IMR-90 (cell line): Measurements from ENCODE around the gene HDAC8. TPM values are rescaled to one million over a fixed set of nuclear protein-coding genes. Genes with fewer than 3 reads are reported as not detected.

Source experiments
- ATAC-seq: fragments of 200-7000 bp; cut with Tn5 transposase; 2 replicates; pipeline ENCODE4 v1.9.1; 2020; ENCODE audit warnings: low read depth, mild to moderate bottlenecking, moderate library complexity
- BruUV-seq: library from RNA; stranded (reverse); fragments of 400-500 nt; replicated peaks from 2 replicates; lab custom pipeline; 2021; lab: Mats Ljungman, UMichigan
- CTCF ChIA-PET: fragments of 300-600 bp; formaldehyde crosslinking; extraction: SDS; loops from one replicate; lab custom pipeline; 2021; ENCODE audit warnings: antibody characterized with exemption; lab: Yijun Ruan, JAX
- POLR2A ChIA-PET: fragments of 300-600 bp; sonication (Branson Sonifier 250); formaldehyde crosslinking; loops from one replicate; lab custom pipeline; 2022; ENCODE audit warnings: antibody characterized with exemption; ENCODE audit not compliant: unreplicated experiment; lab: Charles Lee
- DNase-seq: peaks from one replicate; pipeline ENCODE4 v3.0.0; 2013
- H2AFZ ChIP-seq: replicated peaks from 2 replicates; pipeline ENCODE3; 2013; ENCODE audit warnings: low read length, mild to moderate bottlenecking; ENCODE audit not compliant: poor library complexity
- H2AK5ac ChIP-seq: 2 replicates; pipeline ENCODE4 v1.6.1; 2013; ENCODE audit warnings: low read depth, low read length, inconsistent platforms
- H2AK9ac ChIP-seq: replicated peaks from 2 replicates; pipeline ENCODE3; 2013; ENCODE audit warnings: mild to moderate bottlenecking, low read depth, low read length, moderate library complexity; ENCODE audit not compliant: poor library complexity
- H2BK120ac ChIP-seq: 2 replicates; pipeline ENCODE4 v1.6.1; 2013; ENCODE audit warnings: low read depth, low read length, inconsistent platforms
- H2BK15ac ChIP-seq: 3 replicates; pipeline ENCODE4 v1.6.1; 2013; ENCODE audit warnings: low read depth, low read length, inconsistent platforms
- H2BK20ac ChIP-seq: 2 replicates; pipeline ENCODE4 v1.6.1; 2013; ENCODE audit warnings: low read depth, mild to moderate bottlenecking, inconsistent platforms, low read length, moderate library complexity
- H2BK5ac ChIP-seq: 2 replicates; pipeline ENCODE4 v1.6.1; 2013; ENCODE audit warnings: mild to moderate bottlenecking, low read depth, low read length, inconsistent platforms; ENCODE audit not compliant: poor library complexity, severe bottlenecking
- H3K14ac ChIP-seq: replicated peaks from 2 replicates; pipeline ENCODE4 v1.6.1; 2013; ENCODE audit warnings: low read depth, low read length, inconsistent platforms
- H3K18ac ChIP-seq: 2 replicates; pipeline ENCODE4 v1.6.1; 2013; ENCODE audit warnings: low read depth, low read length, control low read depth
- H3K23ac ChIP-seq: 2 replicates; pipeline ENCODE4 v1.6.1; 2013; ENCODE audit warnings: low read depth, low read length, inconsistent platforms
- H3K27ac ChIP-seq: 2 replicates; pipeline ENCODE4 v1.5.1; 2013; ENCODE audit warnings: mild to moderate bottlenecking, control low read depth, low read length; ENCODE audit not compliant: insufficient read depth
- H3K27me3 ChIP-seq: 2 replicates; pipeline ENCODE4 v1.6.1; 2013; ENCODE audit warnings: low read length; ENCODE audit not compliant: control insufficient read depth, insufficient read depth
- H3K36me3 ChIP-seq: 2 replicates; pipeline ENCODE4 v1.6.1; 2013; ENCODE audit warnings: low read length, mixed read lengths; ENCODE audit not compliant: control insufficient read depth, insufficient read depth
- H3K4ac ChIP-seq: 2 replicates; pipeline ENCODE4 v1.6.1; 2013; ENCODE audit warnings: low read depth, low read length, inconsistent platforms
- H3K4me1 ChIP-seq: 2 replicates; pipeline ENCODE4 v1.6.1; 2013; ENCODE audit warnings: low read length, mixed read lengths; ENCODE audit not compliant: control insufficient read depth, insufficient read depth
- H3K4me2 ChIP-seq: 2 replicates; pipeline ENCODE4 v1.6.1; 2013; ENCODE audit warnings: low read depth, mild to moderate bottlenecking, control low read depth, low read length, moderate library complexity
- H3K4me3 ChIP-seq: 2 replicates; pipeline ENCODE4 v1.5.1; 2013; ENCODE audit warnings: low read depth, mild to moderate bottlenecking, control low read depth, low read length, moderate library complexity; ENCODE audit not compliant: insufficient read depth
- H3K56ac ChIP-seq: 2 replicates; pipeline ENCODE4 v1.6.1; 2013; ENCODE audit warnings: low read length, inconsistent platforms; ENCODE audit not compliant: insufficient read depth; ENCODE audit errors: extremely low read depth
- H3K79me1 ChIP-seq, 2 experiments: 2 replicates each; pipeline ENCODE4 v1.6.1; 2013; ENCODE audit warnings: low read length in 2 of 2, inconsistent platforms in 1 of 2, low read depth in 1 of 2
- H3K9ac ChIP-seq: 2 replicates; pipeline ENCODE4 v1.6.1; 2013; ENCODE audit warnings: low read depth, low read length, control low read depth
- H3K9me1 ChIP-seq: 2 replicates; pipeline ENCODE4 v1.6.1; 2013; ENCODE audit warnings: low read length, inconsistent platforms; ENCODE audit not compliant: insufficient read depth
- H3K9me3 ChIP-seq: 2 replicates; pipeline ENCODE4 v1.6.1; 2013; ENCODE audit warnings: low read length; ENCODE audit not compliant: control insufficient read depth, insufficient read depth
- H4K20me1 ChIP-seq: 2 replicates; pipeline ENCODE4 v1.6.1; 2013; ENCODE audit warnings: low read length, inconsistent platforms; ENCODE audit not compliant: insufficient read depth
- H4K5ac ChIP-seq: 2 replicates; pipeline ENCODE4 v1.6.1; 2013; ENCODE audit warnings: mild to moderate bottlenecking, low read depth, low read length, control low read depth
- H4K8ac ChIP-seq, 2 experiments: 2 replicates each; pipeline ENCODE4 v1.6.1; 2013; ENCODE audit warnings: low read depth in 2 of 2, low read length in 2 of 2, control low read depth in 1 of 2, inconsistent platforms in 1 of 2
- H4K91ac ChIP-seq: 2 replicates; pipeline ENCODE4 v1.6.1; 2013; ENCODE audit warnings: low read depth, low read length, inconsistent platforms; ENCODE audit not compliant: insufficient read depth
- CEBPB ChIP-seq: IDR thresholded peaks from 2 replicates; pipeline ENCODE4 v1.6.1; 2012; ENCODE audit warnings: low read depth, low read length, improper control_type of control experiment
- CTCF ChIP-seq: conservative IDR thresholded peaks from 2 replicates; pipeline ENCODE4 v1.5.1; 2012; ENCODE audit warnings: mild to moderate bottlenecking, low read depth, low read length, improper control_type of control experiment
- FOS ChIP-seq: fragments of 150-350 bp; IDR thresholded peaks from 2 replicates; pipeline ENCODE4 v1.6.1; 2016; ENCODE audit warnings: low read depth, low read length
- MAZ ChIP-seq: IDR thresholded peaks from 2 replicates; pipeline ENCODE4 v1.6.1; 2012; ENCODE audit warnings: low read depth, mild to moderate bottlenecking, low read length, improper control_type of control experiment, moderate library complexity, borderline replicate concordance
- MXI1 ChIP-seq: IDR thresholded peaks from 2 replicates; pipeline ENCODE4 v1.6.1; 2012; ENCODE audit warnings: low read depth, mild to moderate bottlenecking, low read length, moderate library complexity, borderline replicate concordance
- NFE2L2 ChIP-seq: fragments of 150-350 bp; IDR thresholded peaks from 2 replicates; pipeline ENCODE4 v1.6.1; 2016; ENCODE audit warnings: low read depth, mild to moderate bottlenecking, low read length
- POLR2A ChIP-seq: IDR thresholded peaks from 2 replicates; pipeline ENCODE4 v1.6.1; 2012; ENCODE audit warnings: mild to moderate bottlenecking, low read depth, low read length
- RAD21 ChIP-seq: IDR thresholded peaks from 2 replicates; pipeline ENCODE4 v1.6.1; 2012; ENCODE audit warnings: low read length, improper control_type of control experiment
- RFX5 ChIP-seq: IDR thresholded peaks from 2 replicates; pipeline ENCODE4 v1.8.0; 2012; ENCODE audit warnings: low read depth, mild to moderate bottlenecking, low read length, moderate library complexity
- SMC3 ChIP-seq: fragments of 150-350 bp; IDR thresholded peaks from 2 replicates; pipeline ENCODE4 v1.6.1; 2016; ENCODE audit warnings: low read depth, mild to moderate bottlenecking, antibody characterized with exemption, low read length, moderate library complexity
- dilution Hi-C: fragments of 300-500 bp; cut with HindIII; formaldehyde crosslinking; loops from one replicate; pipeline ENCODE4 v1.14.3; 2018; ENCODE audit warnings: low sequenced_read_pairs; ENCODE audit not compliant: unreplicated experiment
- in situ Hi-C: fragments of 300-500 bp; cut with MboI; formaldehyde crosslinking; loops from 3 replicates; pipeline ENCODE4 v1.14.3; 2019; ENCODE audit warnings: low sequenced_read_pairs, inconsistent platforms, mixed read lengths
- intact Hi-C: fragments of 100-400 bp; cut with micrococcal nuclease; formaldehyde crosslinking; loops from 2 replicates; pipeline ENCODE4 v1.10.0; 2022
- polyA plus RNA-seq, 3 experiments: library from polyadenylated mRNA; depleted of rRNA; stranded (reverse); fragments of >200 nt; gene quantifications; 2 replicates each; pipeline ENCODE4 v1.2.3, GENCODE V29; 2012; ENCODE audit warnings: low replicate concordance in 1 of 3
- total RNA-seq: library from RNA; depleted of rRNA; stranded (reverse); fragments of >200 nt; gene quantifications from 2 replicates; pipeline ENCODE4 v1.2.3, GENCODE V29; 2012

The HDAC8 gene
- total and polyA plus RNA-seq, 2 of the 4 experiments (the other 2 are of a cell fraction), result 16.1 to 28.5 TPM

- Histone ChIP-seq H2BK120ac (no peak overlapping the region), H2BK15ac (no peak overlapping the region), H3K23ac (no peak overlapping the region), H3K56ac (no peak overlapping the region), H3K79me1 (no peaks in the 10 kb centered on the region), H3K36me3 (no peaks in the 10 kb centered on the region), H2AK5ac (no peak overlapping the region), H3K4ac (no peak overlapping the region), H3K18ac (no peak overlapping the region), H2BK20ac (no peak overlapping the region), H4K91ac (no peak overlapping the region), H2AFZ (no peak overlapping the region), H4K20me1 (no peaks in the 10 kb centered on the region), H4K5ac (no peak overlapping the region), H3K9me3 (no peaks in the 10 kb centered on the region), H3K4me1 (no peaks in the 10 kb centered on the region; the same call in 1 of the 2 replicates), H3K14ac (no peak overlapping the region), H2BK5ac (no peak overlapping the region), H3K27ac (no peak overlapping the region), H3K4me3 (no peak overlapping the region), H3K4me2 (no peak overlapping the region), H4K8ac (no peak overlapping the region), H3K9me1 (no peaks in the 10 kb centered on the region), H3K27me3 (peaks cover 14% of the 10 kb centered on the region), H2AK9ac (no peak overlapping the region), H3K9ac (no peak overlapping the region)
- in situ Hi-C loops (no loop called here), dilution Hi-C loops (no loop called here), intact Hi-C loops (no loop called here)
- ATAC-seq (no peak), DNase-seq (no peak)
- no peak for TF ChIP-seq NFE2L2
- no peak for TF ChIP-seq MXI1
- TF ChIP-seq CTCF, result no peak
- no peak for TF ChIP-seq POLR2A
- no peak for TF ChIP-seq RAD21
- no peak for TF ChIP-seq SMC3
- no peak for TF ChIP-seq FOS
- TF ChIP-seq CEBPB, result no peak
- no peak for TF ChIP-seq RFX5
- TF ChIP-seq MAZ, result no peak
- no TSS peak for BruUV-seq
- CTCF ChIA-PET, result no interaction called here
- POLR2A ChIA-PET, result no interaction called here
These were observed 180.6 kb downstream of the HDAC8 start for GRCh38 chrX:72392042-72392441.
